ENCODE results near the gene MBP. TPM values are rescaled to one million over a fixed set of nuclear protein-coding genes. Genes with fewer than 3 reads are reported as not detected.
A peak's percentile ranks its signal among the peaks of the same experiment; 100 is the strongest.

Gene MBP
- total and polyA plus RNA-seq, 2 of the 13 experiments (the other 11 are each of a cell fraction or from before 2014, with no cell fraction given): 5.0 to 8.5 TPM

- Histone ChIP-seq H3K4me3 (replicated peaks in 1 of 3; ENCODE audit: insufficient read depth in 1 of 3, low read depth in 2 of 3, low read length in 3 of 3) (peak overlapping the region; percentile 66 to 82 (median 73)), H3K27ac (ENCODE audit: extremely low read length, insufficient read depth, low read length) (no peak overlapping the region), H3K9me3 (ENCODE audit: low read length) (no peaks in the 10 kb centered on the region), H2AFZ (ENCODE audit: low read length) (no peak overlapping the region), H4K20me1 (ENCODE audit: insufficient read depth, low read length) (no peaks in the 10 kb centered on the region; the same call in 1 of the 2 replicates), H3K4me1 (ENCODE audit: insufficient read depth, low read length) (peaks cover 36% of the 10 kb centered on the region), H3K79me2 (ENCODE audit: insufficient read depth, low read length) (peaks cover 9% of the 10 kb centered on the region), H3K9ac (ENCODE audit: insufficient read depth, low read depth, low read length) (peak overlapping the region; percentile 75), H3K4me2 (ENCODE audit: low read depth, low read length) (peak overlapping the region; percentile 84), H3K27me3 (ENCODE audit: control insufficient read depth in 1 of 2, insufficient read depth in 2 of 2, low read length in 2 of 2) (peaks cover 0 to 22% of the 10 kb centered on the region in 2 experiments; a peak in 2 of 5 replicates), H3K36me3 (replicated peaks in 1 of 2; ENCODE audit: control insufficient read depth in 1 of 2, insufficient read depth in 2 of 2, low read length in 2 of 2) (no peaks in the 10 kb centered on the region)
- WGBS (ENCODE audit: low lambda C conversion rate): under 1% methylated on average over 23 of the region's 31 CpGs
- intact Hi-C loops (cut with micrococcal nuclease; ENCODE audit: unreplicated experiment) (loop anchor here (5.0 kb wide), 2 partner anchors 74 to 129 kb away; no protein-coding TSS in a partner anchor), in situ Hi-C loops (cut with HindIII; ENCODE audit: extremely low pct_ligation_motif_present, low pct_unique_long_range_greater_than_20kb) (no loop called here)
- ATAC-seq (peak; percentile 12), FAIRE-seq (no peak), DNase-seq (ENCODE audit: low spot score) (no peak)
- ChIA-PET CTCF (ENCODE audit: low intra/inter-chr PET ratio, low total read pairs) (interaction anchor here (1.8 kb wide), 1 partner anchor 15 kb away, joined by 3 read pairs; no protein-coding TSS in a partner anchor), POLR2A (interaction anchor here (0.7 to 1.4 kb wide), 4 partner anchors 15 to 75 kb away, joined by 3 to 7 read pairs (median 3); no protein-coding TSS in a partner anchor)
- no TSS peak for BruUV-seq (replicated peaks)
- TF ChIP-seq, protein P1, sequence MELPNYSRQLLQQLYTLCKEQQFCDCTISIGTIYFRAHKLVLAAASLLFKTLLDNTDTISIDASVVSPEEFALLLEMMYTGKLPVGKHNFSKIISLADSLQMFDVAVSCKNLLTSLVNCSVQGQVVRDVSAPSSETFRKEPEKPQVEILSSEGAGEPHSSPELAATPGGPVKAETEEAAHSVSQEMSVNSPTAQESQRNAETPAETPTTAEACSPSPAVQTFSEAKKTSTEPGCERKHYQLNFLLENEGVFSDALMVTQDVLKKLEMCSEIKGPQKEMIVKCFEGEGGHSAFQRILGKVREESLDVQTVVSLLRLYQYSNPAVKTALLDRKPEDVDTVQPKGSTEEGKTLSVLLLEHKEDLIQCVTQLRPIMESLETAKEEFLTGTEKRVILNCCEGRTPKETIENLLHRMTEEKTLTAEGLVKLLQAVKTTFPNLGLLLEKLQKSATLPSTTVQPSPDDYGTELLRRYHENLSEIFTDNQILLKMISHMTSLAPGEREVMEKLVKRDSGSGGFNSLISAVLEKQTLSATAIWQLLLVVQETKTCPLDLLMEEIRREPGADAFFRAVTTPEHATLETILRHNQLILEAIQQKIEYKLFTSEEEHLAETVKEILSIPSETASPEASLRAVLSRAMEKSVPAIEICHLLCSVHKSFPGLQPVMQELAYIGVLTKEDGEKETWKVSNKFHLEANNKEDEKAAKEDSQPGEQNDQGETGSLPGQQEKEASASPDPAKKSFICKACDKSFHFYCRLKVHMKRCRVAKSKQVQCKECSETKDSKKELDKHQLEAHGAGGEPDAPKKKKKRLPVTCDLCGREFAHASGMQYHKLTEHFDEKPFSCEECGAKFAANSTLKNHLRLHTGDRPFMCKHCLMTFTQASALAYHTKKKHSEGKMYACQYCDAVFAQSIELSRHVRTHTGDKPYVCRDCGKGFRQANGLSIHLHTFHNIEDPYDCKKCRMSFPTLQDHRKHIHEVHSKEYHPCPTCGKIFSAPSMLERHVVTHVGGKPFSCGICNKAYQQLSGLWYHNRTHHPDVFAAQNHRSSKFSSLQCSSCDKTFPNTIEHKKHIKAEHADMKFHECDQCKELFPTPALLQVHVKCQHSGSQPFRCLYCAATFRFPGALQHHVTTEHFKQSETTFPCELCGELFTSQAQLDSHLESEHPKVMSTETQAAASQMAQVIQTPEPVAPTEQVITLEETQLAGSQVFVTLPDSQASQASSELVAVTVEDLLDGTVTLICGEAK (IDR thresholded peaks at IDR 0.05): no peak
- TF ChIP-seq, protein P1 (CRISPR knock-in tag; IDR thresholded peaks at IDR 0.05): 0 out of 2 replicates have a peak, but pooled peaks have one; percentile 26
- peak; percentile 9; the same call in 1 of the 2 replicates for TF ChIP-seq ZNF746 (CRISPR knock-in tag; IDR thresholded peaks at IDR 0.05)
- peak; percentile 82 for TF ChIP-seq ZNF646 (CRISPR knock-in tag; IDR thresholded peaks at IDR 0.05)
- TF ChIP-seq, protein P2, sequence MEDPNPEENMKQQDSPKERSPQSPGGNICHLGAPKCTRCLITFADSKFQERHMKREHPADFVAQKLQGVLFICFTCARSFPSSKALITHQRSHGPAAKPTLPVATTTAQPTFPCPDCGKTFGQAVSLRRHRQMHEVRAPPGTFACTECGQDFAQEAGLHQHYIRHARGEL (CRISPR knock-in tag; IDR thresholded peaks at IDR 0.05): no peak
Observed at GRCh38 chr18:77131100-77131651, 1.4 kb downstream of the MBP start.

Data from HepG2 (cell line).